Measurements from ENCODE around the gene TENM3. TPM values are rescaled to one million over a fixed set of nuclear protein-coding genes. Genes with fewer than 3 reads are reported as not detected.

Gene TENM3
- polyA plus RNA-seq, 2 donors = 0.20 to 0.39 TPM

DNA sequence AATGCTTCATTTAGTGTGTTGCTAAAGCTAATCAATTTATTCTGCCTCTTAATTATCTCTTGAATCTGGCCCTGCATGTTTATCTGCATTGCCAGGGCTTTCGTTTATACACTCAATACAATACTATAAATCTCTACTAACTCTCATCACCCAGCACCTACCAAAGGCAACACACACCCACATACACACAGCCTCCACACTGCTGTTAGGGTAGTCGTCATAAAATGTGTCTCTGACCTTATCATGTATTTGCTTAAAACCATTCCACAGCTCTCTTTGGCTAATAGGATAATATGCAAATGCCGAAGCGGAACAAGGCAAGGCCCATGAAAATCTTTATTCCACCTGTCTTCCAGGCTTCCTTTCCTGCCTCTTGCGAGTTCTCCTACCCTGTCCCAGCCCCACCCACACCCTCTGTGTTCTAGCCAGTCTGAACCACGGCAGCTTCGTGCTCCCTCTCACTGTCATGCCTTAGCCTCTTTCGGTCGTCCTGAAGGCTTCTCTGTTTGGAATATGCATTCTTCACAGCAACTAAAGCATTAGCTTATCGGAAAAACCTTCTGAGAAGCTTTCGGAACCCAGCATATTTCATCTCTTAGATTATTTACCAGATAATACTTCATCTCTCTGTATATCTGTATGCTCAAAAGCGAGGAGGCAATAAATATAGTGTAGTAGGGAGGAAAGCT, 333.5 kb downstream of the TENM3 start:
- no peaks in the 10 kb centered on the region for H3K4me1 ChIP-seq (ENCODE audit: control insufficient read depth in 2 of 2, insufficient read depth in 2 of 2, low read length in 1 of 2)
- H3K4me3 ChIP-seq (ENCODE audit: low read depth in 1 of 2, low read length in 2 of 2) = no peak overlapping the region
- no peaks in the 10 kb centered on the region for H3K9me3 ChIP-seq (ENCODE audit: control insufficient read depth in 2 of 2, insufficient read depth in 1 of 2, low read depth in 1 of 2, low read length in 1 of 2)
- WGBS, 2 donors = 59 to 64% methylated on average over 12 of the region's 12 CpGs
- H3K36me3 ChIP-seq (ENCODE audit: control insufficient read depth in 2 of 2, insufficient read depth in 2 of 2, low read length in 1 of 2) = no peaks in the 10 kb centered on the region
- H3K27ac ChIP-seq (ENCODE audit: low read depth in 2 of 2, low read length in 1 of 2) = no peak overlapping the region
- no peaks in the 10 kb centered on the region for H3K27me3 ChIP-seq (ENCODE audit: control insufficient read depth in 1 of 2, insufficient read depth in 2 of 2, low read length in 2 of 2)

DNA sequence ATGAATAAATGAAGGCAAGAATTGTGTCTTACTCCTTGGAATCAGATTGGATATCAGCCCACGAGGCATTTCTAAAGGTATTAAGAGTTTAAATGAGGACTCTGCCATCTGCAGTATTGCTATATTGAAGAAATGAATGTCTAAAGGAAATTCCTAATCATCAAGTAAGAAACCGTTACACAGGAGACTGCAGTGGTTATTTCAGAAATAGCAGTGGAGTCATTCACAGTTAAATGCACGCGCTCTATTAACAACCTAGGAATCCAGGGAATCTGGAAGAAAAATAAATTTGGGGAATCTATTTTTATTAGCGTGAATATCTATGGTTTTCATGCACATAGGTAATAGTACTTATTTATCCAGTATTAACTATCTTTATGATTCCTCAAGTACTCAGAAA, 334.2 kb downstream of the TENM3 start:
- H3K4me1 ChIP-seq (ENCODE audit: control insufficient read depth in 2 of 2, insufficient read depth in 2 of 2, low read length in 1 of 2) = no peaks in the 10 kb centered on the region
- WGBS, 2 donors = 65 to 74% methylated on average over 5 of the region's 5 CpGs
- H3K4me3 ChIP-seq (ENCODE audit: low read depth in 1 of 2, low read length in 2 of 2) = no peak overlapping the region

DNA sequence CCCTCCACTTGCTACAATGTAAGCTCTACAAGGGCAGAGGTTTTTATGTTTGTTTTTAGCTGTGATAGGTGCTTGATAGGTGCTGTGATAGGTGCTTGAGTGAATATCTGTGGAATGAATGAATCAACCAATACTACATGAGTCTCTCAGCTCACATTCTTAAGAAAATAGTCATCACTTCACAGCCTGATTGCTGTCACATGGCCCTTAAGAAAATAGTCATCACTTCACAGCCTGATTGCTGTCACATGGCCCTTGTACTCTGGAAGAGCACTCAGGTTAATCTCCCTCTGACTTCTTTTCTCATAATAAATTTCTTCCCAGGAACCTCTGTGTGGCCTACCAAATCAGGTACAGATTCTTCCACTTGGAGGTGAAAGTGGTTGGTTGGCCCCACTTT, 335.2 kb downstream of the TENM3 start:
- H3K27me3 ChIP-seq (ENCODE audit: control insufficient read depth in 1 of 2, insufficient read depth in 2 of 2, low read length in 2 of 2) = no peaks in the 10 kb centered on the region

More for the DNA sequence above, 334.2 kb downstream of the TENM3 start:
- Histone ChIP-seq H3K36me3 (ENCODE audit: control insufficient read depth in 2 of 2, insufficient read depth in 2 of 2, low read length in 1 of 2) (no peaks in the 10 kb centered on the region), H3K27ac (ENCODE audit: low read depth in 2 of 2, low read length in 1 of 2) (no peak overlapping the region), H3K27me3 (ENCODE audit: control insufficient read depth in 1 of 2, insufficient read depth in 2 of 2, low read length in 2 of 2) (no peaks in the 10 kb centered on the region), H3K9me3 (ENCODE audit: control insufficient read depth in 2 of 2, insufficient read depth in 1 of 2, low read depth in 1 of 2, low read length in 1 of 2) (no peaks in the 10 kb centered on the region)

DNA sequence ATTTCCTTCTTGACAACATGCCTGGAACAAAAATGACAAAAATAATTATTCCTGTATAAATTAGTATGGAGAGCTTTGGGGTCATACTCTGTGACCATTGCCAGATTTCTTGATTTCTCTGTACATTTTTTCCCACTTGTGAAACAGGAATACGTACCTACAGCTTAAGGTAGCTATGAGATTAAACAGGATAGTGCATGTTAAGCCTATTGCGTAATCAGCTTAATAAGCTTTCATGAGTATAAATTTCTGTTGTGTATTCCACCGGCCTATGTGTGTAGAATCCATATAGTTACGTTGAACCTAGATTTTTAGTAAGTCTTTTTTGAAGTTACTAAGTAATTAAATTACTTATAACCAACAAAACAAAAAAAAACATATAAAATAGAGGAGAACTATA, 339.0 kb downstream of the TENM3 start:
- 42 to 58% methylated on average over 4 of the region's 4 CpGs for WGBS, 2 donors
- Histone ChIP-seq H3K36me3 (ENCODE audit: control insufficient read depth in 2 of 2, insufficient read depth in 2 of 2, low read length in 1 of 2) (no peaks in the 10 kb centered on the region), H3K9me3 (ENCODE audit: control insufficient read depth in 2 of 2, insufficient read depth in 1 of 2, low read depth in 1 of 2, low read length in 1 of 2) (no peaks in the 10 kb centered on the region)

More for the DNA sequence above, 335.2 kb downstream of the TENM3 start:
- no peak overlapping the region for H3K4me3 ChIP-seq (ENCODE audit: low read depth in 1 of 2, low read length in 2 of 2)
- no peaks in the 10 kb centered on the region for H3K9me3 ChIP-seq (ENCODE audit: control insufficient read depth in 2 of 2, insufficient read depth in 1 of 2, low read depth in 1 of 2, low read length in 1 of 2)
- no peaks in the 10 kb centered on the region for H3K4me1 ChIP-seq (ENCODE audit: control insufficient read depth in 2 of 2, insufficient read depth in 2 of 2, low read length in 1 of 2)
- H3K27ac ChIP-seq (ENCODE audit: low read depth in 2 of 2, low read length in 1 of 2) = no peak overlapping the region
- H3K36me3 ChIP-seq (ENCODE audit: control insufficient read depth in 2 of 2, insufficient read depth in 2 of 2, low read length in 1 of 2) = no peaks in the 10 kb centered on the region

DNA sequence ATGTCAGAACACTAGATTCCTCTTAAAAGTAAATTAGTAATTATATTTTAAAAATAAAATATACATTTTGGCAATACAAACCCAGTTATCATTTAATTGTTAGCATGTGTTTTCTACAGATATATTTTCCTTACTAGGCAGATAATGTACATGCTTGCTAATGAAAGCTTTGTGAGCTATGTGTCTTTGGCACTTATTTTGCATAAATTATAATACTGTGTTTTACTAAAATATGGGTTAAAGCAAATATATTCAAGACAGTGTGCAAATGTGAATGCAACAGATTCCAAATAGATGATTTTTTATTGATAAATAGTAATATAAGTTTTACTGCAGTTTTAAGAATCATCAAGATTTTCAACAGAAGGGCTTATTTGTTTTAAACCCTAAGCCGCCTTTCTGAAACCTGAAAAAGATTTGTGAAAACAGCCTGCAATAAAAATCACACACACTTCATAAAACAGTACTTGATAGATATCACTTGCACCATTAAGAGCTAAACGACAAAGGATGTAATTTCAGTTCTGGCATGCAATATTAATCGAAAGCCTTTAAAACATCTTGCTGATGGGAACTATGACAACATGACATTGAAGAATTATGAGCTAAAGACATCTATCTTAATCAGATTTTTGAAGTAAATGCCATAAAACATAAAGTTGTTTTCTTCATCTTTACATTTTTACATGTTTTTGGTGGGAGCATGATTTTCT, 340.7 kb downstream of the TENM3 start:
- H3K27ac ChIP-seq (ENCODE audit: low read depth in 2 of 2, low read length in 1 of 2) = no peak overlapping the region
- peaks cover 0 to 2% of the 10 kb centered on the region in 2 donors for H3K9me3 ChIP-seq (ENCODE audit: control insufficient read depth in 2 of 2, insufficient read depth in 1 of 2, low read depth in 1 of 2, low read length in 1 of 2)
- no peaks in the 10 kb centered on the region for H3K36me3 ChIP-seq (ENCODE audit: control insufficient read depth in 2 of 2, insufficient read depth in 2 of 2, low read length in 1 of 2)
- 74% methylated on average over 3 of the region's 3 CpGs for WGBS, 2 donors
- H3K27me3 ChIP-seq (ENCODE audit: control insufficient read depth in 1 of 2, insufficient read depth in 2 of 2, low read length in 2 of 2) = no peaks in the 10 kb centered on the region
- H3K4me1 ChIP-seq (ENCODE audit: control insufficient read depth in 2 of 2, insufficient read depth in 2 of 2, low read length in 1 of 2) = no peaks in the 10 kb centered on the region
- no peak overlapping the region for H3K4me3 ChIP-seq (ENCODE audit: low read depth in 1 of 2, low read length in 2 of 2)

More for the DNA sequence above, 339.0 kb downstream of the TENM3 start:
- Histone ChIP-seq H3K27me3 (ENCODE audit: control insufficient read depth in 1 of 2, insufficient read depth in 2 of 2, low read length in 2 of 2) (no peaks in the 10 kb centered on the region), H3K4me3 (ENCODE audit: low read depth in 1 of 2, low read length in 2 of 2) (no peak overlapping the region), H3K4me1 (ENCODE audit: control insufficient read depth in 2 of 2, insufficient read depth in 2 of 2, low read length in 1 of 2) (no peaks in the 10 kb centered on the region), H3K27ac (ENCODE audit: low read depth in 2 of 2, low read length in 1 of 2) (no peak overlapping the region)

DNA sequence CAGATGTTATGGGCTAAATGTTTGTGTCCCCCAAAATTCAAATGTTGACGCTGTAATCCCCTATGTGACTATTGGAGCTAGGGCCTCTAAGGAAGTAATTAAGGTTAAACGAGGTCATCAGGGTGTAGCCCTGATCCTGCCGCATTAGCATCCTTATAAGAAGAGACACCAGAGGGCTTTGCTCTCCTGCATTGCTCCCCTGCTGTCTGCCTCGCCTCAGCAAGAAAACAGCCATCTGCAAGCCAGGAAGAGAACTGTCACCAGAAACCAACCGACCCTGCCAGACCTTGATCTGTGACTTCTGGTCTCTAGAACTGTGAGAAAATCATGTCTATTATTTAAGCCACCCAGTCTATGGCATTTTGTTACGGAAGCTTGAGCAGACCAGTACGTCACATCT, 342.1 kb downstream of the TENM3 start:
- no peak overlapping the region for H3K27ac ChIP-seq (ENCODE audit: low read depth in 2 of 2, low read length in 1 of 2)
- H3K9me3 ChIP-seq (ENCODE audit: control insufficient read depth in 2 of 2, insufficient read depth in 1 of 2, low read depth in 1 of 2, low read length in 1 of 2) = peaks cover 0 to 2% of the 10 kb centered on the region in 2 donors
- H3K27me3 ChIP-seq (ENCODE audit: control insufficient read depth in 1 of 2, insufficient read depth in 2 of 2, low read length in 2 of 2) = no peaks in the 10 kb centered on the region
- H3K4me3 ChIP-seq (ENCODE audit: low read depth in 1 of 2, low read length in 2 of 2) = no peak overlapping the region
- no peaks in the 10 kb centered on the region for H3K4me1 ChIP-seq (ENCODE audit: control insufficient read depth in 2 of 2, insufficient read depth in 2 of 2, low read length in 1 of 2)
- WGBS, 2 donors = 69 to 71% methylated on average over 7 of the region's 7 CpGs
- H3K36me3 ChIP-seq (ENCODE audit: control insufficient read depth in 2 of 2, insufficient read depth in 2 of 2, low read length in 1 of 2) = no peaks in the 10 kb centered on the region

DNA sequence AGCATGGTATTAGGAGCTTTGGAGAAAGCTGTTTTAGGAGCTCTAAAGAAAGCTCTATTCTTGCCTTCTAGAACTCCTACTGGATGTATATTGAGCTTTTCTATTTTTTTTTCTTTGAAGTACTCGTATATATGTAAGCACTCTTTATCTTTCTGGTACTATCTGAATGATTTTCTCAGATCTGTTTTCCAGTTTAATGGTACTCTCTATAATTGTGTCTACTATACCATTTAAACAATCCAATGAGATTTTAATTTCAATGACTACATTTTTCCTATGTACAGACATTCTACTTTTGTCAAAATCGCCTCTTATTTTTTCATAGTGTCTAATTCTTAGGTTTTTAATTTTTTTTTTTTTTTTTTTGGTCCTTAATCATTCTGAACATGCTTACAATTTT, 345.9 kb downstream of the TENM3 start:
- Histone ChIP-seq H3K4me3 (ENCODE audit: low read depth in 1 of 2, low read length in 2 of 2) (no peak overlapping the region), H3K27me3 (ENCODE audit: control insufficient read depth in 1 of 2, insufficient read depth in 2 of 2, low read length in 2 of 2) (no peaks in the 10 kb centered on the region), H3K9me3 (ENCODE audit: control insufficient read depth in 2 of 2, insufficient read depth in 1 of 2, low read depth in 1 of 2, low read length in 1 of 2) (peaks cover 0 to 2% of the 10 kb centered on the region in 2 donors), H3K4me1 (ENCODE audit: control insufficient read depth in 2 of 2, insufficient read depth in 2 of 2, low read length in 1 of 2) (no peaks in the 10 kb centered on the region), H3K36me3 (ENCODE audit: control insufficient read depth in 2 of 2, insufficient read depth in 2 of 2, low read length in 1 of 2) (no peaks in the 10 kb centered on the region), H3K27ac (ENCODE audit: low read depth in 2 of 2, low read length in 1 of 2) (no peak overlapping the region)
- 87% methylated on average over 2 of the region's 2 CpGs for WGBS, 2 donors

DNA sequence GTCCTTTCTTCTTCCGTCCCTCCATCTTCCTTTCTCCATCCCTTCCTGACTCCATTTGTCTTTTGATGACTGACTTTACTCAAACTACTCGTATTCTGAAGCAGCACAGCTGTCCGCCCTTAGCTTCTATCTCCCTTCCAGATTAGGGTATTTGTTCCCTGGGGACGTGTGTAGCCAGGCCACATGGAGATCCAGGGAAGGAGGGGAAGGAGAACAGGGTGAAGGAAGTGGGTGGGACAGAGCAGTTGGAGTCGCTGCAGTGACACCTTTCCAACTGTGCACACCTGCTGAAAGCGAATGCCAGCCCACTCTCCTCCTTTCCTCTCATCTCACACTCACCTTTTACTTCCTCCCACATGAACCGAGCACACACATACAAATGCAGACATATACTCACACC, 350.2 kb downstream of the TENM3 start:
- Histone ChIP-seq H3K36me3 (ENCODE audit: control insufficient read depth in 2 of 2, insufficient read depth in 2 of 2, low read length in 1 of 2) (no peaks in the 10 kb centered on the region), H3K4me1 (ENCODE audit: control insufficient read depth in 2 of 2, insufficient read depth in 2 of 2, low read length in 1 of 2) (no peaks in the 10 kb centered on the region), H3K27ac (ENCODE audit: low read depth in 2 of 2, low read length in 1 of 2) (no peak overlapping the region), H3K9me3 (ENCODE audit: control insufficient read depth in 2 of 2, insufficient read depth in 1 of 2, low read depth in 1 of 2, low read length in 1 of 2) (no peaks in the 10 kb centered on the region), H3K27me3 (ENCODE audit: control insufficient read depth in 1 of 2, insufficient read depth in 2 of 2, low read length in 2 of 2) (no peaks in the 10 kb centered on the region), H3K4me3 (ENCODE audit: low read depth in 1 of 2, low read length in 2 of 2) (no peak overlapping the region)
- 68 to 70% methylated on average over 7 of the region's 7 CpGs for WGBS, 2 donors

DNA sequence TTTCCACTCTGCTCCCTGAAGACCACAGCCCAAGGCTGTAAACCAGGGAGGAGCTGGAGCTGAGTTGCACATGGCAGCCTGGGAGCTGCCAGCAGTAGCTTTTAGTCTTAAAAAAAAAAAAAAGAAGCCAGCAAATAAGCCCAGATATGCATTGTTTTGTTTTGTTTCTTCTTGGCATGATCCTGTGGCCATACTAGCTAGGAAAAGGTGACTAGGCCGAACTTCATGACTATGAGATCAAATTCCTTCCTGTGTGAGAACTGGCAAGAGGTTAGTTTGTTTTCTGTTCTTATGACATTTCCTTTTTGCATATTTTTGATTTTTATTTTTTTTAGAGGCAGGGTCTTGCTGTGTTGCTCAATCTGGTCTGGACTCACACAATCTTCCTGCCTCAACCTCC, 350.7 kb downstream of the TENM3 start:
- Histone ChIP-seq H3K4me1 (ENCODE audit: control insufficient read depth in 2 of 2, insufficient read depth in 2 of 2, low read length in 1 of 2) (no peaks in the 10 kb centered on the region), H3K36me3 (ENCODE audit: control insufficient read depth in 2 of 2, insufficient read depth in 2 of 2, low read length in 1 of 2) (no peaks in the 10 kb centered on the region), H3K9me3 (ENCODE audit: control insufficient read depth in 2 of 2, insufficient read depth in 1 of 2, low read depth in 1 of 2, low read length in 1 of 2) (no peaks in the 10 kb centered on the region), H3K4me3 (ENCODE audit: low read depth in 1 of 2, low read length in 2 of 2) (no peak overlapping the region), H3K27ac (ENCODE audit: low read depth in 2 of 2, low read length in 1 of 2) (no peak overlapping the region), H3K27me3 (ENCODE audit: control insufficient read depth in 1 of 2, insufficient read depth in 2 of 2, low read length in 2 of 2) (no peaks in the 10 kb centered on the region)
- WGBS, 2 donors = 64 to 65% methylated on average over 1 of the region's 1 CpG

DNA sequence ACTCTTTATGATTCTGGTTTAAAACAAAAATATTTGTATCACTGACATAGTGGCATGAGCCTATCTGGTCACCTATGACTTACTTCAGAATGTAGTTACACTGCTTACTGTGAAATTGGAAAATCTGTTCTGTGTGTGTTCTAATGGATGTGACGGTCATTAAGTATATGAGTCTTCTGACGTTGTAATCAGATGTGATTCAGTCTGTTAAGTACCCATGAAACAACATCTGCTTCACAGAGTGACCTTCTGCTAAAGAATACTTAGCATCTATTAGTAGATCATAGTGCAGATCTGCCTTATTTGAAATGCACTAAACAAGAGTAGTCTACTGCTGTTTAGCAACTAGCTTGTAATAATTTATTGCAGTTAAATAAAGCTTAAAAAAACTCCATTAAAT, 356.9 kb downstream of the TENM3 start:
- H3K27ac ChIP-seq (ENCODE audit: low read depth in 2 of 2, low read length in 1 of 2) = no peak overlapping the region
- H3K36me3 ChIP-seq (ENCODE audit: control insufficient read depth in 2 of 2, insufficient read depth in 2 of 2, low read length in 1 of 2) = no peaks in the 10 kb centered on the region
- no peaks in the 10 kb centered on the region for H3K9me3 ChIP-seq (ENCODE audit: control insufficient read depth in 2 of 2, insufficient read depth in 1 of 2, low read depth in 1 of 2, low read length in 1 of 2)
- no peaks in the 10 kb centered on the region for H3K4me1 ChIP-seq (ENCODE audit: control insufficient read depth in 2 of 2, insufficient read depth in 2 of 2, low read length in 1 of 2)
- no peaks in the 10 kb centered on the region for H3K27me3 ChIP-seq (ENCODE audit: control insufficient read depth in 1 of 2, insufficient read depth in 2 of 2, low read length in 2 of 2)
- H3K4me3 ChIP-seq (ENCODE audit: low read depth in 1 of 2, low read length in 2 of 2) = no peak overlapping the region
- WGBS, 2 donors = 69 to 70% methylated on average over 2 of the region's 2 CpGs
